Measurements from ENCODE around the gene GCKR.

- TF ChIP-seq, protein P1, sequence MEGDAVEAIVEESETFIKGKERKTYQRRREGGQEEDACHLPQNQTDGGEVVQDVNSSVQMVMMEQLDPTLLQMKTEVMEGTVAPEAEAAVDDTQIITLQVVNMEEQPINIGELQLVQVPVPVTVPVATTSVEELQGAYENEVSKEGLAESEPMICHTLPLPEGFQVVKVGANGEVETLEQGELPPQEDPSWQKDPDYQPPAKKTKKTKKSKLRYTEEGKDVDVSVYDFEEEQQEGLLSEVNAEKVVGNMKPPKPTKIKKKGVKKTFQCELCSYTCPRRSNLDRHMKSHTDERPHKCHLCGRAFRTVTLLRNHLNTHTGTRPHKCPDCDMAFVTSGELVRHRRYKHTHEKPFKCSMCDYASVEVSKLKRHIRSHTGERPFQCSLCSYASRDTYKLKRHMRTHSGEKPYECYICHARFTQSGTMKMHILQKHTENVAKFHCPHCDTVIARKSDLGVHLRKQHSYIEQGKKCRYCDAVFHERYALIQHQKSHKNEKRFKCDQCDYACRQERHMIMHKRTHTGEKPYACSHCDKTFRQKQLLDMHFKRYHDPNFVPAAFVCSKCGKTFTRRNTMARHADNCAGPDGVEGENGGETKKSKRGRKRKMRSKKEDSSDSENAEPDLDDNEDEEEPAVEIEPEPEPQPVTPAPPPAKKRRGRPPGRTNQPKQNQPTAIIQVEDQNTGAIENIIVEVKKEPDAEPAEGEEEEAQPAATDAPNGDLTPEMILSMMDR (conservative IDR thresholded peaks at IDR 0.05), result no peak
- TF ChIP-seq ZFX (IDR thresholded peaks at IDR 0.05), result no peak
Observed at GRCh38 chr2:27489498-27490397, 6.9 kb upstream of the GCKR start, which contains the start of gene IFT172.
